Osteoblast (primary cell): ENCODE results near the gene SUN2. TPM values are rescaled to one million over a fixed set of nuclear protein-coding genes. Genes with fewer than 3 reads are reported as not detected.

Source experiments
- DNase-seq: peaks from one replicate; pipeline ENCODE4 v3.0.0; 2011; ENCODE audit warnings: low spot score, mixed read lengths; ENCODE audit not compliant: insufficient read length; ENCODE audit errors: missing footprints
- H2AFZ ChIP-seq: 2 replicates; pipeline ENCODE4 v1.6.0; 2011; ENCODE audit warnings: mild to moderate bottlenecking, low read length
- H3K27ac ChIP-seq: 2 replicates; pipeline ENCODE4 v1.5.1; 2011; ENCODE audit warnings: mild to moderate bottlenecking, low read depth, low read length, moderate library complexity
- H3K27me3 ChIP-seq: 2 replicates; pipeline ENCODE4 v1.6.0; 2012; ENCODE audit warnings: mild to moderate bottlenecking, control low read depth, inconsistent platforms, low read length, moderate library complexity; ENCODE audit not compliant: insufficient read depth
- H3K36me3 ChIP-seq: 2 replicates; pipeline ENCODE4 v1.5.1; 2011; ENCODE audit warnings: mild to moderate bottlenecking, low read length, control low read depth, moderate library complexity; ENCODE audit not compliant: insufficient read depth
- H3K4me1 ChIP-seq: 2 replicates; pipeline ENCODE4 v1.5.1; 2011; ENCODE audit warnings: mild to moderate bottlenecking, low read length, control low read depth, moderate library complexity; ENCODE audit not compliant: insufficient read depth
- H3K4me2 ChIP-seq: 2 replicates; pipeline ENCODE4 v1.6.0; 2011; ENCODE audit warnings: mild to moderate bottlenecking, low read length; ENCODE audit not compliant: insufficient read depth
- H3K4me3 ChIP-seq: fragments of 200-600 bp; sonication (generic); 3 replicates; pipeline ENCODE4 v1.5.1; 2012; ENCODE audit warnings: mild to moderate bottlenecking, low read length, inconsistent platforms; ENCODE audit not compliant: insufficient read depth
- H3K79me2 ChIP-seq: 2 replicates; pipeline ENCODE4 v1.6.0; 2012; ENCODE audit warnings: mild to moderate bottlenecking, low read length, control low read depth, inconsistent platforms; ENCODE audit not compliant: insufficient read depth
- H3K9me3 ChIP-seq: 2 replicates; pipeline ENCODE4 v1.5.1; 2011; ENCODE audit warnings: low read depth, low read length, control low read depth
- H4K20me1 ChIP-seq: 2 replicates; pipeline ENCODE4 v1.6.0; 2012; ENCODE audit warnings: mild to moderate bottlenecking, low read length, control low read depth; ENCODE audit not compliant: insufficient read depth
- CTCF ChIP-seq: IDR thresholded peaks from 2 replicates; pipeline ENCODE4 v1.5.1; 2011; ENCODE audit warnings: mild to moderate bottlenecking, low read depth, low read length, moderate library complexity; ENCODE audit errors: extremely low read depth
- small RNA-seq: library from RNA; depleted of rRNA; stranded (forward); fragments of <200 nt; gene quantifications from one replicate; pipeline ENCODE3, GENCODE V24; 2012
- total RNA-seq: library from RNA; depleted of rRNA; stranded (reverse); fragments of >200 nt; gene quantifications from 2 replicates; pipeline ENCODE4 v1.2.3, GENCODE V29; 2012

The SUN2 gene
- total RNA-seq, 1 donor = 105 TPM

GRCh38 chr22:38684895-38685294 lies 70.9 kb downstream of the SUN2 start:
- H3K27me3 ChIP-seq = no peaks in the 10 kb centered on the region
- no peak overlapping the region for H2AFZ ChIP-seq
- H3K9me3 ChIP-seq = no peaks in the 10 kb centered on the region
- H3K4me3 ChIP-seq = no peak overlapping the region
- TF ChIP-seq CTCF = no peak
- peaks cover 9% of the 10 kb centered on the region for H4K20me1 ChIP-seq
- H3K79me2 ChIP-seq = peaks cover 37% of the 10 kb centered on the region
- no peak for DNase-seq
- no peak overlapping the region for H3K4me2 ChIP-seq
- no peak overlapping the region for H3K27ac ChIP-seq
- H3K4me1 ChIP-seq = peaks cover 10% of the 10 kb centered on the region
- peaks cover 57% of the 10 kb centered on the region for H3K36me3 ChIP-seq

Small RNA genes within 50 kb of the gene (small RNA-seq; reads per million reads assigned to genes)
- not detected for gene AL021707.8

Other genes with a start within 250 kb of the SUN2 start
- 434 and 496 TPM in 2 replicates for gene DDX17, start 249.7 kb downstream of the SUN2 start, total RNA-seq
- gene DMC1, start 185.8 kb downstream of the SUN2 start, total RNA-seq = 2.7 and 3.3 TPM in 2 replicates
- gene FAM227A, start 99.6 kb downstream of the SUN2 start, total RNA-seq = 2.9 and 3.3 TPM in 2 replicates
- gene CBY1, start 99.4 kb downstream of the SUN2 start, total RNA-seq = 13.8 and 16.2 TPM in 2 replicates
- 57.2 and 60.4 TPM in 2 replicates for gene TOMM22, start 74.0 kb downstream of the SUN2 start, total RNA-seq
- 82.2 and 86.1 TPM in 2 replicates for gene JOSD1, start 55.1 kb downstream of the SUN2 start, total RNA-seq
- 28.3 and 34.7 TPM in 2 replicates for gene GTPBP1, start 50.1 kb downstream of the SUN2 start, total RNA-seq
- gene DNAL4, start 38.1 kb upstream of the SUN2 start, total RNA-seq = 15.9 and 17.0 TPM in 2 replicates
- gene NPTXR, start 88.0 kb upstream of the SUN2 start, total RNA-seq = 0.72 and 1.5 TPM in 2 replicates
- 58.6 and 59.5 TPM in 2 replicates for gene CBX6, start 116.2 kb upstream of the SUN2 start, total RNA-seq
- gene APOBEC3A, start 201.6 kb upstream of the SUN2 start, total RNA-seq = not detected in 2 replicates
- 0.36 and 0.59 TPM in 2 replicates for gene APOBEC3B, start 226.3 kb upstream of the SUN2 start, total RNA-seq